Skeletal muscle tissue (tissue), 4 donors: ENCODE measurements around the gene PSMB7. TPM values are rescaled to one million over a fixed set of nuclear protein-coding genes. Genes with fewer than 3 reads are reported as not detected.

Experiments used
- H3K27ac ChIP-seq: one replicate; pipeline ENCODE4 v1.7.0; 2013; ENCODE audit warnings: mild to moderate bottlenecking, low read depth, low read length, inconsistent platforms
- H3K27me3 ChIP-seq, 3 donors: one replicate each; pipeline ENCODE4 v1.7.0; 2013; ENCODE audit warnings: low read length in 3 of 3; ENCODE audit not compliant: control insufficient read depth in 3 of 3, insufficient read depth in 3 of 3
- H3K36me3 ChIP-seq, 3 donors: one replicate each; pipeline ENCODE4 v1.7.0; 2013; ENCODE audit warnings: low read length in 3 of 3; ENCODE audit not compliant: control insufficient read depth in 3 of 3, insufficient read depth in 3 of 3
- H3K4me1 ChIP-seq, 3 donors: one replicate each; pipeline ENCODE4 v1.7.0; 2013; ENCODE audit warnings: low read length in 3 of 3, mild to moderate bottlenecking in 3 of 3; ENCODE audit not compliant: control insufficient read depth in 3 of 3, insufficient read depth in 3 of 3
- H3K4me3 ChIP-seq, 3 donors: one replicate each; pipeline ENCODE4 v1.7.0; 2013; ENCODE audit warnings: low read length in 3 of 3
- H3K9ac ChIP-seq, 3 donors: one replicate each; pipeline ENCODE4 v1.7.0; 2013; ENCODE audit warnings: low read length in 3 of 3, mild to moderate bottlenecking in 3 of 3, moderate library complexity in 2 of 3, low read depth in 1 of 3
- H3K9me3 ChIP-seq, 3 donors: one replicate each; pipeline ENCODE4 v1.7.0; 2013; ENCODE audit warnings: low read length in 3 of 3; ENCODE audit not compliant: control insufficient read depth in 3 of 3
- total RNA-seq: library from RNA; depleted of rRNA; stranded (reverse); fragments of >200 nt; gene quantifications from one replicate; pipeline ENCODE4 v1.2.3, GENCODE V29; 2014
- donor health status: Osteomylitis.

PSMB7 gene
- total RNA-seq, 1 donor from 2014 or later: 215 TPM

DNA sequence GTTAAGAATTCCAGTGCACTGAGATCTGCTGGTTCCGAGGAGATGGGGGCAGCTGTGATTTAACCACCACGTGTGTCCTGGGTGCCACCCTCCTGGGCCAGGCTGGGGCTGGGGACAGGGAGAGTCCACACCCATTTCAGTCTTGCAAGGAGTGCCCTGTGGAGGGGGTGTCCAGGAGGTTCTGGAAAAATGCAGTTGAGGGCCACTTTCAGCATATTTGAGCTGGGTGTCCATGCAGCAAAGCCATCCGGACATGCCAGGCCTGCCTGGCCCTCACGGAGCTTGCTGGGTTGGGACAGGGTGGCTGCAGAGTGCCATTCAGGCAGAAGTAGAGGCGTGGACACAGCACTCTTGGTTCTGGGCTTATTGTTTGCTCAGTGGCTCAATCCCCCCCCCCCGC is 89.4 kb downstream of the PSMB7 start:
- Histone ChIP-seq H3K4me1 (peaks cover 7 to 13% (median 11%) of the 10 kb centered on the region in 3 donors), H3K27me3 (no peaks in the 10 kb centered on the region), H3K36me3 (peaks cover 0 to 34% (median 9%) of the 10 kb centered on the region in 3 donors), H3K9ac (no peak overlapping the region), H3K9me3 (no peaks in the 10 kb centered on the region), H3K27ac (no peak overlapping the region), H3K4me3 (no peak overlapping the region)

DNA sequence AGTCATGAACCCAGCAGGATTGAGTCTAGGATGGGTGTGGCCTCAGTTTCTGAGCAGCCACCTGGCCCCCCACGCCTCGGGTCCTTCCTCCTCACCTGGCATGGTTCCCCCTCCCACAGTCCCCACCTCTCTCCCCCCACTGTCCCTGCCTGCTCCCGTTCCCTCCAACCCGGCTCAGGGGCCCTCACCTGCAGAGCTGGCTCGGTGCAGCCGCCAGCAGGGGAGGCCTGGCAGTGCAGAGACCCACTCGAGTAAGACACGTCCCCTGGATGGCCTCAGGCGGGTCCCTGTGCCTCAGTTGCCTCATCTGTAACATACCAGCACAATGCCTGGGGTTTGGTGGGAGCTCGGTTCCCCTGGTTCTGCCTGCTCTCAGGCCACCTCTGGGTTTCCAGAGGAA is 91.3 kb downstream of the PSMB7 start:
- Histone ChIP-seq H3K36me3 (peaks cover 0 to 30% (median 9%) of the 10 kb centered on the region in 3 donors), H3K9ac (no peak overlapping the region), H3K4me3 (no peak overlapping the region), H3K9me3 (no peaks in the 10 kb centered on the region), H3K27ac (no peak overlapping the region), H3K27me3 (no peaks in the 10 kb centered on the region), H3K4me1 (peaks cover 0 to 4% (median 3%) of the 10 kb centered on the region in 3 donors)

DNA sequence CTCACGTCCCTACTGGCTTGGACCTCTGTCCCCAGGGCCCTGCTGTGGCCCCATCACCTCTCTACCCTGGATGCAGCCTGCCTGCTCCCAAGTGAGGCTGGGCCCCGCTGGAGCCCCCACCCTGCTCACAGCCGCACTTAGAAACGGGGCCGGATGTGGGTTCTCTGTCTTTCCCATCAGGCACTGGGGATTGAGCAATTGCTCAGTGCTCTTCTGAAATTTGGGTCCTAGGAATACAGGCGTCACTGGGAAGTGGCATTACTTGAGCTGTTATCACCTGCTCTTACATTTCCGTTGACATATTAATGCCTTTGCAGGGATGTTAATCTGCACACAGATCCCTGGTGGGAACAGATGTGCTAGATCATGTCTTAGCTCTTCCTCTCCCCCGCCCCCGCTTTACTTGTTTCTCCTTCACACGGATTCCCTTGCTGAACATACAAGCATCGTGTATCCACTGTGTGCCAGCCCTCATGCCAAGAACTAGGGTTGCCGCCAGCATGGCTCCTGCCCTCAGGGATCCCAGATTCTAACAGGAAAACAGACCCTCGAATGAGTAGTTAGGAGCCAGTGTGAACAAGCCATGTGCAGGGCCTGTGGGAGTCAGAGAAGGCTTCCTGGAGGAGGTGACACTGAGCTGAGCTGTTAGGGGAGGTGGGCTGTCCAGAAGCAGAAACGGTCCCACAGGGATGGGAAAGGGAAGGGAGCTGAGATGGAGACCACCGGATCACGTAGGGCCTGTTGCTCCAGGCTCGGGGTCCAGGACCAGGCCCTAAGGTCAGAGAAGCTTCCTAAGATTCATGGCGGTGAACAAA is 92.4 kb downstream of the PSMB7 start:
- Histone ChIP-seq H3K36me3 (peaks cover 0 to 23% (median 9%) of the 10 kb centered on the region in 3 donors), H3K4me3 (no peak overlapping the region), H3K27me3 (no peaks in the 10 kb centered on the region), H3K9me3 (no peaks in the 10 kb centered on the region), H3K4me1 (peaks cover 0 to 4% (median 3%) of the 10 kb centered on the region in 3 donors), H3K27ac (no peak overlapping the region), H3K9ac (no peak overlapping the region)

DNA sequence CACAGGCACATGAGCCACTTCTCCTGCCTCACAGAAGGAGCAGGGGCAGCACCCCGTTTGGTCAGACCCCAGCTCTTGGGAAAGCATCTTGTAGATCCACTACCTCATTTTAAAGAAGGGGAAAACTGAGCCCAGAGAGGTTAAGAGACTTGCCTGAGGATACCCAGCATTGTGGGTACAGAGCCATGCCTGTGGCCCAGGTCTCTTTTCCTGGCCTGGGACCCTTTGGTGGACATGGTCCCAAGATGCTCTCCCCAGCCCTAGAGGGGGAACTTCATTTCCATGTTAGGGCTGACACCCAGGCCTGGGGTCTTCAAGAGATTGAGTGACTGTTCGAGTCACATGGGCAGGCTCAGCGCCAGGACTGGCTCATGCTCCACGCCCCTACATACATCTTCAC is 93.3 kb downstream of the PSMB7 start:
- peaks cover 0 to 17% (median 3%) of the 10 kb centered on the region in 3 donors for H3K36me3 ChIP-seq
- H3K27ac ChIP-seq: no peak overlapping the region
- H3K27me3 ChIP-seq: no peaks in the 10 kb centered on the region
- peaks cover 0 to 4% (median 3%) of the 10 kb centered on the region in 3 donors for H3K4me1 ChIP-seq
- H3K9me3 ChIP-seq: no peaks in the 10 kb centered on the region
- H3K9ac ChIP-seq: no peak overlapping the region
- no peak overlapping the region for H3K4me3 ChIP-seq

DNA sequence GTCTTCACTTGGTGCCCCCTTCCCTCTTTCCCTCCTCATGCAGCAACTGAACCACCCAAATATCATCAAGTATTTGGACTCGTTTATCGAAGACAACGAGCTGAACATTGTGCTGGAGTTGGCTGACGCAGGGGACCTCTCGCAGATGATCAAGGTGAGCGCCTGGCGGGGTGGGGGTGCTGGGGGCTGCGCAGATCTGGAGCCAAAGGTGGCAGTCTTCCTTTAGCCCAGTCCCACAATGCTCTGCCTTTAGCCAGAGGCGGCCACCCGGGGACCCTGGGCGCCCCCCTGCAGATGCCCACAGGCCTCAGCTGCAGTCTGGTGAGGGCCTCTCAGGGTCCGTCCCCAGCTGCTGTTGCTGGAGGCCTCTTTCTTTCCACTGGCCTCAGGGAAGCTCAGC is 93.8 kb downstream of the PSMB7 start:
- no peaks in the 10 kb centered on the region for H3K9me3 ChIP-seq
- H3K27ac ChIP-seq: no peak overlapping the region
- H3K4me3 ChIP-seq: no peak overlapping the region
- peaks cover 0 to 4% (median 3%) of the 10 kb centered on the region in 3 donors for H3K4me1 ChIP-seq
- no peak overlapping the region for H3K9ac ChIP-seq
- H3K27me3 ChIP-seq: no peaks in the 10 kb centered on the region
- peaks cover 0 to 15% (median 5%) of the 10 kb centered on the region in 3 donors for H3K36me3 ChIP-seq

DNA sequence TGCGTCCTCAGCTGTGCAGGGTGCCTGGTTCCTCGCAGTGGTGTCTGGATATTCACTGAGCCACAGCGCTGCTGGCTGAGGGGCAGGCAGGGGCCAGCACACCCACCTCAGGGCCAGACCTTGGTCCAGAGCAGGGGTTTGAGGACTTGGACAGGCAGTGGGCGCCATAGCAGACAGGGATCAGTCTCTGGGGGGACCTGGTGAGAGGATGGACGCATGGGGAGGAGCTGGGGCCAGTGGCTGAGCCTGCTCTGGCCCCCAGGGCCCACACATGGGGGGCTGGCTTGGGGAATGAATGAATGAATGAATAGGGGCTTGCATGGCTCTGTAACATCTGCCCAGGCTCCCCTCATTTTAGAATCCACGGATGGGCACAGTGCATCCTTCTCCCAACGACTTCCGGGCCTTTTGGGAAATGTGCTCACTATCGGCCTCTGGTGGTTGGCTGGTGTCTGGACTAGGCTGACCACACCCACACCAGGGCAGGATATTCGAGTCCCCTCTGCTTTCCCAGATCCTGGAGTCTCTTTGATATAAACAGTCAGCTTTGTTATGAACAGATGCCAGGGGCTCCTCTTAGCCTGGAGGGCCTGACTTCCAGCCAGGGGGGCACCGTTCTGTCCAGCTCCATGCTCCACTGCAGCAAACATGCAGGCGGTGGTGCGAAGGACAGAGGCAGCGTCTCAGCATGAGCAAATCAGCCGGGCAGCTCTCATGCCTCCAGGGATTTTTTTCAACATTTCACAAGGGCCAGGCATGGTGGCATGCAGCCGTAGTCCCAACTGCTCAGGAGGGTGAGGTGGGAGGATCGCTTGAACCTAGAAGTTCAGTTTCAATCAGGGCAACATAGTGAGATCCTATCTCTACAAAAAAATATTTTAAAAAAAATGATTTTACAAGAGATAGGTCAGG is 94.9 kb downstream of the PSMB7 start:
- no peaks in the 10 kb centered on the region for H3K9me3 ChIP-seq
- peaks cover 0 to 10% (median 7%) of the 10 kb centered on the region in 3 donors for H3K36me3 ChIP-seq
- peaks cover 0 to 4% (median 3%) of the 10 kb centered on the region in 3 donors for H3K4me1 ChIP-seq
- H3K27ac ChIP-seq: no peak overlapping the region
- no peak overlapping the region for H3K4me3 ChIP-seq
- no peaks in the 10 kb centered on the region for H3K27me3 ChIP-seq
- H3K9ac ChIP-seq: peak overlapping the region in 1 of 3 donors; percentile 33

DNA sequence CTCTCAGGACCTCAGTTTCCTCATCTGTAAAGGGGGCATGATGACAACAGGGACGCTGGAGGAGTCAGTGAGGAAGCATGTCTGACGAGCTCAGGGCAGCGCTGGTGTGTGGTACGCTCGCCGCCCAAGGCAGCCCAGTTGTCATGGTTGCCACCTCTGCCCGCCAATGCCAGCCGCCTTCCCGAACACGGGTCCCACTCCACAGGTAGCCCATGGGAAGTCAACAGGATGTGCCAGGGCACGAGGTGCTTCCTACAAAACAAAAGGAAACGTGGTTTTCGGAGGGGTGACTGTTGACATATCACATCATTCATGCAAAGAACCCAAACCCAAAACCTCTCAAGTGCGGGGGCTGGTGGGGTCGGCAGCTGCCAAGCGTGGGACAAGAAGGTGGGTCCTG is 99.4 kb downstream of the PSMB7 start:
- no peak overlapping the region for H3K27ac ChIP-seq
- H3K27me3 ChIP-seq: no peaks in the 10 kb centered on the region
- peaks cover 0 to 4% (median 3%) of the 10 kb centered on the region in 3 donors for H3K36me3 ChIP-seq
- no peak overlapping the region for H3K4me3 ChIP-seq
- H3K4me1 ChIP-seq: peaks cover 0 to 4% (median 3%) of the 10 kb centered on the region in 3 donors
- H3K9ac ChIP-seq: no peak overlapping the region
- no peaks in the 10 kb centered on the region for H3K9me3 ChIP-seq

DNA sequence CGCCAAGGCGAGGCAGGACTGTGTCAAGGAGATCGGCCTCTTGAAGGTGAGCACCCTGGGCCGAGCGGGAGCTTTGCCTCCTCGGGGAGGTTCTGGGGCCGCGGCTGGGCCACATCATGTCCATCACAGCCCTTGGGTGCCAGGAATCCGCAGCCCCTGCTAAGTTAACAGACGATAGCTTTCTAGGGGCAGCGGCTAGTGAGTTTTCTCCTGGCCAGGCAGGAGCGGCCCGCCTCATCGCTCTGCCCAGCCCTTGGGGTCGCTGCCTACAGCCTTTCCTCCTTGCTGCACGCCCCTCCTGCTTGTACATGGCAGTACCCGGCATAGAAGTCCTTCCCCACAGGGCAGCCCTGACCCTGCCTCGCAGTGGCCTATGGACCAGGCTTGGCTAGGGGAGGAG is 101.3 kb downstream of the PSMB7 start:
- Histone ChIP-seq H3K4me3 (no peak overlapping the region), H3K9ac (no peak overlapping the region), H3K27me3 (no peaks in the 10 kb centered on the region), H3K9me3 (no peaks in the 10 kb centered on the region), H3K4me1 (peaks cover 0 to 3% (median 0%) of the 10 kb centered on the region in 3 donors), H3K36me3 (peaks cover 0 to 4% (median 3%) of the 10 kb centered on the region in 3 donors), H3K27ac (no peak overlapping the region)

DNA sequence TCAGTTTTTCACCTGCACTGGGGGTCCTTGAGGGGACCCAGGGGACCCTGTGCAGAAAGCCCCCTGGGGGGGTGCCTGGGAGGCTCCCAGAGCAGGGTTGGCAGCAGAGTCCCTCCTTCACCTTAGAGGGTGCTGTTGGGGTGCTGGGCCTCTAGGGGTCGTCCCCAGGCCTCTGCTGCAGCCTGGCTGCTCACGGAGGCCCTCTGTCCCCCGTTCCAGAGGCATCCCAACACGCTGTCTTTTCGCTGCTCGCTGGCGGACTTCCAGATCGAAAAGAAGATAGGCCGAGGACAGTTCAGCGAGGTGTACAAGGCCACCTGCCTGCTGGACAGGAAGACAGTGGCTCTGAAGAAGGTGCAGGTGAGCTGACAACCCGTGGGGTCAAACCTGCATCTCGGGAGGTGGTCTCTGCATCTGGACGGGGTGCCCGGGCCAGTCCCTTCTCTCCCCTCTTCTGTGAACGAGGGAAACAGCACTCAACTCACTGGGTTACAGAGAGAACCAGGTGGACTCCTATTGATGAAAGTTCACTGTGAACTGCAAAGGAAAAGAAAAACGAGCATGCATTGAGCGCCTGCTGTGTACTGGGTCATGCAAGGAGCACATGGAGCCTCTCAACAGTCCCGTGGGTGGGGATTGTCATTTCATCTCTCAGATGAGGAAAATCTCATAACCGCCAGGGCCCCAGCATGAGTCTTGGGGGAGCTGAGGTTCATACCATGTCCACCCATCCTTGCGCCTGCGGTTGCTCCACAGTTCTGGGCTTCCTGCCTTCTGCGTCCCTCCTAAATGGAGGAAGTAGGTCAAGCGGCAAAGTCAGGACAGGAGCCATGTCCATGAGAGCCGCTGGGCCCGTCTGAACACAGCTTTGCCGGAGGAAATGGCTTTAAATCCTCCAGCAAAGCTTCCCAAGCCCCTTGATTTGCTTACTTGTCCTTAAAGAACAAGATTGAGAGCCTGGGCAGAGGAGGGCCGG is 102.7 kb downstream of the PSMB7 start:
- H3K4me1 ChIP-seq: peaks cover 0 to 3% (median 0%) of the 10 kb centered on the region in 3 donors
- no peak overlapping the region for H3K27ac ChIP-seq
- peaks cover 0 to 4% (median 3%) of the 10 kb centered on the region in 3 donors for H3K36me3 ChIP-seq
- no peak overlapping the region for H3K4me3 ChIP-seq
- H3K27me3 ChIP-seq: no peaks in the 10 kb centered on the region
- H3K9ac ChIP-seq: no peak overlapping the region
- H3K9me3 ChIP-seq: no peaks in the 10 kb centered on the region
